Tibial nerve (tissue), 4 donors: ENCODE measurements around the gene ATF4. TPM values are rescaled to one million over a fixed set of nuclear protein-coding genes. Genes with fewer than 3 reads are reported as not detected.

ENCODE experiments used
- DNase-seq, 2 donors: peaks; one replicate each; pipeline ENCODE4 v3.0.0-alpha.2; 2019; ENCODE audit warnings: low spot score in 2 of 2
- H3K27ac ChIP-seq, 4 donors: fragments of 200-600 bp; sonication (generic) in 3 of 4; one replicate each; pipeline ENCODE4 v1.5.1; 2017 to 2019; ENCODE audit warnings: mild to moderate bottlenecking in 1 of 4
- H3K27me3 ChIP-seq, 2 donors: fragments of 200-600 bp; sonication (generic) in 1 of 2; one replicate each; pipeline versions ENCODE4 v1.5.1 to v1.6.0; 2017 to 2019
- H3K36me3 ChIP-seq, 3 donors: fragments of 200-600 bp; sonication (generic); one replicate each; pipeline ENCODE4 v1.5.1; 2018 to 2019
- H3K4me1 ChIP-seq, 4 donors: fragments of 200-600 bp; sonication (generic) in 3 of 4; one replicate each; pipeline ENCODE4 v1.5.1; 2017 to 2019
- H3K4me3 ChIP-seq, 4 donors: fragments of 200-600 bp; sonication (generic) in 3 of 4; one replicate each; pipeline ENCODE4 v1.5.1; 2017 to 2019; ENCODE audit warnings: mild to moderate bottlenecking in 1 of 4, moderate library complexity in 1 of 4
- H3K9me3 ChIP-seq, 4 donors: fragments of 200-600 bp; sonication (generic) in 3 of 4; one replicate each; pipeline ENCODE4 v1.5.1; 2017 to 2019
- CTCF ChIP-seq, 5 experiments: fragments of 200-600 bp in 3 of 5; fragments of 450-650 bp in 2 of 5; sonication (generic) in 3 of 5; IDR thresholded peaks; one replicate each; pipeline ENCODE4 v1.5.1; 2016 to 2019; ENCODE audit warnings: antibody characterized with exemption in 5 of 5, mild to moderate bottlenecking in 3 of 5, moderate library complexity in 2 of 5
- EP300 ChIP-seq, 2 donors: sonication (generic); formaldehyde crosslinking; IDR thresholded peaks; one replicate each; pipeline ENCODE4 v1.6.1; 2017; ENCODE audit warnings: antibody characterized with exemption in 2 of 2, mild to moderate bottlenecking in 1 of 2
- POLR2A ChIP-seq, 2 donors: fragments of 450-650 bp; IDR thresholded peaks; one replicate each; pipeline ENCODE4 v1.6.1; 2017; ENCODE audit warnings: antibody characterized with exemption in 2 of 2, mild to moderate bottlenecking in 2 of 2, moderate library complexity in 2 of 2
- WGBS, 2 donors: methylation state at CpG; one replicate each; pipeline ENCODE4 v1.1.5; 2018; 5-methylcytosine and 5-hydroxymethylcytosine counted together
- total RNA-seq, 4 donors: library from RNA; depleted of rRNA; stranded (reverse); fragments of >200 nt; gene quantifications; one replicate each; pipeline ENCODE4 v1.1.0, GENCODE V29; 2016

Gene ATF4
- total RNA-seq, 4 donors from 2014 or later = 347 to 405 (median 390) TPM

- WGBS, 2 donors = 76 to 80% methylated on average over 17 of the region's 17 CpGs
- no peaks in the 10 kb centered on the region for H3K27me3 ChIP-seq
- H3K27ac ChIP-seq = peak overlapping the region in 2 of 4 donors; percentile 27 to 37
- no peak for DNase-seq
- H3K36me3 ChIP-seq = peaks cover 0 to 48% (median 0%) of the 10 kb centered on the region in 3 donors
- H3K9me3 ChIP-seq = no peaks in the 10 kb centered on the region
- TF ChIP-seq POLR2A (IDR thresholded peaks at IDR 0.05) = no peak
- H3K4me3 ChIP-seq = no peak overlapping the region
- H3K4me1 ChIP-seq = peaks cover 0 to 55% (median 7%) of the 10 kb centered on the region in 4 donors
Observed at GRCh38 chr22:39489094-39490068, 31.0 kb upstream of the ATF4 start.

GRCh38 chr22:39490135-39490798, 30.1 kb upstream of the ATF4 start:
- 47 to 54% methylated on average over 12 to 13 of the region's 13 CpGs for WGBS, 2 donors
- DNase-seq = peak in 1 of 2 donors; percentile 77

GRCh38 chr22:39490966-39491680, 29.2 kb upstream of the ATF4 start:
- TF ChIP-seq EP300 (IDR thresholded peaks at IDR 0.05) (no peak), POLR2A (IDR thresholded peaks at IDR 0.05) (no peak), CTCF (IDR thresholded peaks at IDR 0.05) (no peak)
- 69 to 85% methylated on average over 5 to 9 of the region's 9 CpGs for WGBS, 2 donors
- peaks cover 0 to 48% (median 0%) of the 10 kb centered on the region in 3 donors for H3K36me3 ChIP-seq

More at GRCh38 chr22:39490135-39490798, 30.1 kb upstream of the ATF4 start:
- Histone ChIP-seq H3K27ac (peak overlapping the region in 1 of 4 donors; percentile 5), H3K36me3 (peaks cover 0 to 48% (median 0%) of the 10 kb centered on the region in 3 donors), H3K4me1 (peaks cover 0 to 59% (median 7%) of the 10 kb centered on the region in 4 donors), H3K4me3 (no peak overlapping the region), H3K9me3 (no peaks in the 10 kb centered on the region), H3K27me3 (no peaks in the 10 kb centered on the region)
- TF ChIP-seq POLR2A (IDR thresholded peaks at IDR 0.05) = no peak
- TF ChIP-seq EP300 (IDR thresholded peaks at IDR 0.05) = no peak
- no peak for TF ChIP-seq CTCF (IDR thresholded peaks at IDR 0.05)

GRCh38 chr22:39491696-39492095, 28.7 kb upstream of the ATF4 start:
- H3K4me3 ChIP-seq = no peak overlapping the region
- no peak for DNase-seq
- TF ChIP-seq POLR2A (IDR thresholded peaks at IDR 0.05) (no peak), EP300 (IDR thresholded peaks at IDR 0.05) (no peak), CTCF (IDR thresholded peaks at IDR 0.05) (no peak)
- peaks cover 0 to 48% (median 0%) of the 10 kb centered on the region in 3 donors for H3K36me3 ChIP-seq
- no peak overlapping the region for H3K27ac ChIP-seq
- H3K27me3 ChIP-seq = no peaks in the 10 kb centered on the region
- peaks cover 0 to 68% (median 9%) of the 10 kb centered on the region in 4 donors for H3K4me1 ChIP-seq
- H3K9me3 ChIP-seq = no peaks in the 10 kb centered on the region
- 79 to 83% methylated on average over 4 to 6 of the region's 6 CpGs for WGBS, 2 donors

More at GRCh38 chr22:39490966-39491680, 29.2 kb upstream of the ATF4 start:
- DNase-seq = no peak
- Histone ChIP-seq H3K4me3 (no peak overlapping the region), H3K9me3 (no peaks in the 10 kb centered on the region), H3K4me1 (peaks cover 0 to 68% (median 8%) of the 10 kb centered on the region in 4 donors), H3K27me3 (no peaks in the 10 kb centered on the region), H3K27ac (no peak overlapping the region)

GRCh38 chr22:39492186-39492585, 28.2 kb upstream of the ATF4 start:
- Histone ChIP-seq H3K36me3 (peaks cover 0 to 45% (median 0%) of the 10 kb centered on the region in 3 donors), H3K9me3 (no peaks in the 10 kb centered on the region), H3K27me3 (no peaks in the 10 kb centered on the region), H3K4me1 (peaks cover 0 to 68% (median 7%) of the 10 kb centered on the region in 4 donors), H3K27ac (no peak overlapping the region), H3K4me3 (no peak overlapping the region)
- no peak for DNase-seq
- WGBS, 2 donors = 62 to 85% methylated on average over 3 of the region's 3 CpGs
- TF ChIP-seq POLR2A (IDR thresholded peaks at IDR 0.05) (no peak), EP300 (IDR thresholded peaks at IDR 0.05) (no peak), CTCF (IDR thresholded peaks at IDR 0.05) (no peak)
